HG03060 (cell line): ENCODE results near the gene SORCS2.

Experiments
- ATAC-seq: cut with Tn5 transposase; IDR thresholded peaks from one replicate; pipeline ENCODE4 v1.9.1; 2021; ENCODE audit warnings: low read depth, moderate number of reproducible peaks; ENCODE audit not compliant: unreplicated experiment

Gene SORCS2

GRCh38 chr4:7783541-7783940 lies 591.2 kb downstream of the SORCS2 start:
- ATAC-seq, result no peak

GRCh38 chr4:7784131-7784870 lies 592.0 kb downstream of the SORCS2 start:
- ATAC-seq, result no peak

GRCh38 chr4:7785017-7785416 lies 592.7 kb downstream of the SORCS2 start:
- no peak for ATAC-seq

GRCh38 chr4:7786040-7786439 lies 593.7 kb downstream of the SORCS2 start:
- no peak for ATAC-seq

GRCh38 chr4:7786517-7786916 lies 594.2 kb downstream of the SORCS2 start:
- no peak for ATAC-seq

GRCh38 chr4:7787067-7787466 lies 594.7 kb downstream of the SORCS2 start:
- ATAC-seq, result no peak

GRCh38 chr4:7787681-7788141 lies 595.4 kb downstream of the SORCS2 start:
- ATAC-seq, result no peak

- ATAC-seq, result no peak
Measured at GRCh38 chr4:7788193-7788592, 595.9 kb downstream of the SORCS2 start.

GRCh38 chr4:7788694-7789425 lies 596.5 kb downstream of the SORCS2 start:
- ATAC-seq, result no peak

- ATAC-seq, result no peak
Measured at GRCh38 chr4:7790023-7790422, 597.7 kb downstream of the SORCS2 start.

GRCh38 chr4:7790999-7791398 lies 598.7 kb downstream of the SORCS2 start:
- no peak for ATAC-seq
